HS-5 (cell line): Measurements from ENCODE around the gene SLC12A8.
A peak's percentile ranks its signal among the peaks of the same experiment; 100 is the strongest.

ENCODE experiments used
- DNase-seq: peaks from one replicate; pipeline ENCODE4 v3.0.0-alpha.2; 2012; ENCODE audit warnings: low read depth

SLC12A8 gene

GRCh38 chr3:125054062-125054448 lies 158.5 kb downstream of the SLC12A8 start:
- no peak for DNase-seq

GRCh38 chr3:125053304-125053699 lies 159.2 kb downstream of the SLC12A8 start:
- no peak for DNase-seq

- peak; percentile 69 for DNase-seq
These were observed 159.8 kb downstream of the SLC12A8 start for GRCh38 chr3:125052624-125053303.

GRCh38 chr3:125051715-125052581 lies 160.6 kb downstream of the SLC12A8 start:
- DNase-seq: peak; percentile 85

GRCh38 chr3:125051205-125051604 lies 161.3 kb downstream of the SLC12A8 start:
- no peak for DNase-seq

GRCh38 chr3:125050488-125051090 lies 162.0 kb downstream of the SLC12A8 start:
- no peak for DNase-seq

- no peak for DNase-seq
These were observed 164.3 kb downstream of the SLC12A8 start for GRCh38 chr3:125048282-125048681.

GRCh38 chr3:125045965-125046364 lies 166.6 kb downstream of the SLC12A8 start:
- DNase-seq: peak; percentile 60

GRCh38 chr3:125045194-125045593 lies 167.4 kb downstream of the SLC12A8 start:
- no peak for DNase-seq

GRCh38 chr3:125043599-125044151 lies 168.9 kb downstream of the SLC12A8 start:
- no peak for DNase-seq

GRCh38 chr3:125042725-125043406 lies 169.7 kb downstream of the SLC12A8 start:
- no peak for DNase-seq

- DNase-seq: no peak
These were observed 173.1 kb downstream of the SLC12A8 start for GRCh38 chr3:125039131-125040100.

GRCh38 chr3:125037498-125038150 lies 174.9 kb downstream of the SLC12A8 start:
- DNase-seq: no peak

- DNase-seq: no peak
These were observed 177.3 kb downstream of the SLC12A8 start for GRCh38 chr3:125035217-125035616.

GRCh38 chr3:125033616-125034015 lies 178.9 kb downstream of the SLC12A8 start:
- no peak for DNase-seq

GRCh38 chr3:125033135-125033534 lies 179.4 kb downstream of the SLC12A8 start:
- DNase-seq: no peak

- DNase-seq: no peak
These were observed 179.9 kb downstream of the SLC12A8 start for GRCh38 chr3:125032683-125033082.
